HEK293 (cell line): Measurements from ENCODE around the gene GFM1.

Experiments
- CTCF ChIA-PET: fragments of 350-600 bp; formaldehyde crosslinking; extraction: SDS; loops from one replicate; lab custom pipeline; 2021; ENCODE audit warnings: antibody characterized with exemption; lab: Yijun Ruan, JAX
- POLR2A ChIA-PET: fragments of 300-600 bp; formaldehyde crosslinking; extraction: SDS; loops from one replicate; lab custom pipeline; 2020; ENCODE audit warnings: antibody characterized with exemption, inconsistent platforms; lab: Yijun Ruan, JAX
- H3K27ac ChIP-seq: fragments of 200-500 bp; sonication (Bioruptor generic); 2 replicates; pipeline ENCODE4 v1.5.1; 2014; ENCODE audit warnings: low read depth, low read length, control low read depth, inconsistent platforms; ENCODE audit errors: extremely low read depth
- H3K36me3 ChIP-seq, 2 experiments: fragments of 200-500 bp in 1 of 2; sonication (Bioruptor generic) in 1 of 2; 1 replicate in 1 of 2; 2 replicates in 1 of 2; pipeline ENCODE4 v1.5.1; 2014 to 2017; ENCODE audit warnings: inconsistent platforms in 2 of 2, low read length in 2 of 2; ENCODE audit not compliant: control insufficient read depth in 2 of 2, insufficient read depth in 1 of 2
- H3K4me1 ChIP-seq: fragments of 200-500 bp; sonication (Bioruptor generic); 2 replicates; pipeline ENCODE4 v1.5.1; 2014; ENCODE audit warnings: mild to moderate bottlenecking, low read length, inconsistent platforms; ENCODE audit not compliant: control insufficient read depth, insufficient read depth
- H3K4me3 ChIP-seq: 2 replicates; pipeline ENCODE4 v1.5.1; 2011; ENCODE audit warnings: low read depth, mild to moderate bottlenecking, control low read depth, low read length, moderate library complexity
- H3K9me3 ChIP-seq: fragments of 200-500 bp; sonication (Bioruptor generic); 2 replicates; pipeline ENCODE4 v1.5.1; 2014; ENCODE audit warnings: low read depth, low read length, inconsistent platforms; ENCODE audit not compliant: control insufficient read depth, insufficient read depth
- PATZ1 ChIP-seq: fragments of 450-650 bp; formaldehyde crosslinking; IDR thresholded peaks from 2 replicates; pipeline ENCODE4 v1.5.1; 2016; ENCODE audit warnings: missing biosample characterization, missing genetic modification characterization
- ZBTB20 ChIP-seq: fragments of 450-650 bp; formaldehyde crosslinking; IDR thresholded peaks from 2 replicates; pipeline ENCODE4 v1.5.1; 2016; ENCODE audit warnings: missing biosample characterization, missing genetic modification characterization
- ZFHX2 ChIP-seq: fragments of 450-650 bp; formaldehyde crosslinking; conservative IDR thresholded peaks from 2 replicates; pipeline ENCODE4 v1.5.1; 2016; ENCODE audit warnings: missing biosample characterization, missing genetic modification characterization
- ZNF140 ChIP-seq: fragments of 450-650 bp; formaldehyde crosslinking; IDR thresholded peaks from 2 replicates; pipeline ENCODE4 v1.5.1; 2016; ENCODE audit warnings: missing biosample characterization, missing genetic modification characterization
- ZNF175 ChIP-seq: fragments of 450-650 bp; formaldehyde crosslinking; IDR thresholded peaks from 2 replicates; pipeline ENCODE4 v1.5.1; 2016; ENCODE audit warnings: missing biosample characterization, missing genetic modification characterization
- ZNF26 ChIP-seq: fragments of 450-650 bp; formaldehyde crosslinking; IDR thresholded peaks from 2 replicates; pipeline ENCODE4 v1.5.1; 2016; ENCODE audit warnings: missing biosample characterization, missing genetic modification characterization
- ZNF426 ChIP-seq: fragments of 450-650 bp; formaldehyde crosslinking; IDR thresholded peaks from 2 replicates; pipeline ENCODE4 v1.5.1; 2017; ENCODE audit warnings: missing biosample characterization, missing genetic modification characterization, mild to moderate bottlenecking, inconsistent platforms, moderate library complexity
- ZNF433 ChIP-seq: fragments of 450-650 bp; formaldehyde crosslinking; IDR thresholded peaks from 2 replicates; pipeline ENCODE4 v1.5.1; 2016; ENCODE audit warnings: missing biosample characterization, missing genetic modification characterization, low read depth
- ZNF501 ChIP-seq: fragments of 450-650 bp; formaldehyde crosslinking; IDR thresholded peaks from 2 replicates; pipeline ENCODE4 v1.5.1; 2016; ENCODE audit warnings: missing biosample characterization, missing genetic modification characterization
- ZNF510 ChIP-seq: fragments of 450-650 bp; formaldehyde crosslinking; IDR thresholded peaks from 2 replicates; pipeline ENCODE4 v1.5.1; 2018; ENCODE audit warnings: mild to moderate bottlenecking, missing genetic modification characterization, missing biosample characterization; ENCODE audit not compliant: insufficient replicate concordance
- ZNF514 ChIP-seq: fragments of 450-650 bp; formaldehyde crosslinking; IDR thresholded peaks from 2 replicates; pipeline ENCODE4 v1.5.1; 2016; ENCODE audit warnings: missing biosample characterization, missing genetic modification characterization
- ZNF558 ChIP-seq: fragments of 450-650 bp; formaldehyde crosslinking; IDR thresholded peaks from 2 replicates; pipeline ENCODE4 v1.5.1; 2016; ENCODE audit warnings: missing biosample characterization, missing genetic modification characterization
- ZNF658 ChIP-seq: fragments of 450-650 bp; formaldehyde crosslinking; IDR thresholded peaks from 2 replicates; pipeline ENCODE4; 2016; ENCODE audit warnings: missing biosample characterization, missing genetic modification characterization
- ZNF692 ChIP-seq: fragments of 450-650 bp; formaldehyde crosslinking; IDR thresholded peaks from 2 replicates; pipeline ENCODE4 v1.5.1; 2016; ENCODE audit warnings: missing biosample characterization, missing genetic modification characterization
- ZNF843 ChIP-seq: fragments of 450-650 bp; formaldehyde crosslinking; IDR thresholded peaks from 2 replicates; pipeline ENCODE4 v1.5.1; 2016; ENCODE audit warnings: missing biosample characterization, missing genetic modification characterization
- ZSCAN16 ChIP-seq: fragments of 450-650 bp; formaldehyde crosslinking; IDR thresholded peaks from 2 replicates; pipeline ENCODE4 v1.5.1; 2016; ENCODE audit warnings: missing biosample characterization, missing genetic modification characterization
- ZSCAN23 ChIP-seq: fragments of 450-650 bp; formaldehyde crosslinking; IDR thresholded peaks from 2 replicates; pipeline ENCODE4 v1.5.1; 2016; ENCODE audit warnings: missing biosample characterization, missing genetic modification characterization
- TF ChIP-seq, protein P1 (sequence below): fragments of 450-650 bp; formaldehyde crosslinking; IDR thresholded peaks from 2 replicates; pipeline ENCODE4 v1.5.1; 2016; ENCODE audit warnings: missing biosample characterization, missing genetic modification characterization, borderline replicate concordance
- TF ChIP-seq, protein P2 (sequence below): fragments of 450-650 bp; formaldehyde crosslinking; IDR thresholded peaks from 2 replicates; pipeline ENCODE4 v1.5.1; 2017; ENCODE audit warnings: missing biosample characterization, missing genetic modification characterization
- TF ChIP-seq, protein P3 (sequence below): fragments of 450-650 bp; formaldehyde crosslinking; IDR thresholded peaks from 2 replicates; pipeline ENCODE4 v1.5.0; 2017; ENCODE audit warnings: missing biosample characterization, missing genetic modification characterization, borderline replicate concordance

The GFM1 gene

DNA sequence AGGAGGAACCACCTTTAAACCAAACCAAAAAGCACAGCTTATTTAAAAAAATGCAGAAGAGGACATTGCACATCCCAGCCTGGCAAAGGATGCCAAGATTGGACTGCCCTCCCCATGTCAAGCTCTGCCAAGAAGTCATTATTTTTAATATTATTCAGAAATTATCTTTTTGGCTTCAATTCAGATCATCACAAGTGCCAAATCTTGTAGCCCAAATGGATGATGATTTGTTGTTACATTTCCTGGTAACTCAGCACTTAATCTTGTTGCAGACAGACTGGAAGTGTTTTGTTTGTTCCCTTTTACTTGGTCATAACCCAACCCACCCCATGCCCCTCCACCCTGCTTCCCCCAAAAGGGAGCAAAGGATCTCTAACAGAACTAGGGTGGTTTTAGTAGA lies 56.2 kb downstream of the GFM1 start:
- peaks cover 0 to 4% of the 10 kb centered on the region in 2 experiments; a peak in 1 of 3 replicates for H3K36me3 ChIP-seq
- H3K4me1 ChIP-seq, result no peaks in the 10 kb centered on the region
- CTCF ChIA-PET, result interaction anchor here (0.7 kb wide), 1 partner anchor 56 kb away, joined by 3 read pairs; the partner anchor contains the start of gene GFM1
- H3K4me3 ChIP-seq, result no peak overlapping the region
- no peak for TF ChIP-seq PATZ1 (tag by site-specific recombination)
- no peak for TF ChIP-seq ZNF843 (tag by site-specific recombination)
- no peak for TF ChIP-seq ZNF510 (tag by site-specific recombination)
- TF ChIP-seq ZNF26 (tag by site-specific recombination), result no peak
- TF ChIP-seq, protein P1, sequence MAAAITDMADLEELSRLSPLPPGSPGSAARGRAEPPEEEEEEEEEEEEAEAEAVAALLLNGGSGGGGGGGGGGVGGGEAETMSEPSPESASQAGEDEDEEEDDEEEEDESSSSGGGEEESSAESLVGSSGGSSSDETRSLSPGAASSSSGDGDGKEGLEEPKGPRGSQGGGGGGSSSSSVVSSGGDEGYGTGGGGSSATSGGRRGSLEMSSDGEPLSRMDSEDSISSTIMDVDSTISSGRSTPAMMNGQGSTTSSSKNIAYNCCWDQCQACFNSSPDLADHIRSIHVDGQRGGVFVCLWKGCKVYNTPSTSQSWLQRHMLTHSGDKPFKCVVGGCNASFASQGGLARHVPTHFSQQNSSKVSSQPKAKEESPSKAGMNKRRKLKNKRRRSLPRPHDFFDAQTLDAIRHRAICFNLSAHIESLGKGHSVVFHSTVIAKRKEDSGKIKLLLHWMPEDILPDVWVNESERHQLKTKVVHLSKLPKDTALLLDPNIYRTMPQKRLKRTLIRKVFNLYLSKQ (tag by site-specific recombination), result no peak
- no peak for TF ChIP-seq ZSCAN16 (tag by site-specific recombination)
- TF ChIP-seq ZNF426 (tag by site-specific recombination), result no peak
- TF ChIP-seq ZSCAN23 (tag by site-specific recombination), result no peak
- TF ChIP-seq ZNF514, result no peak
- no peak for TF ChIP-seq ZBTB20 (tag by site-specific recombination)
- no peak for TF ChIP-seq ZNF558
- TF ChIP-seq ZNF658, result no peak
- TF ChIP-seq ZNF692 (tag by site-specific recombination), result no peak
- TF ChIP-seq, protein P2, sequence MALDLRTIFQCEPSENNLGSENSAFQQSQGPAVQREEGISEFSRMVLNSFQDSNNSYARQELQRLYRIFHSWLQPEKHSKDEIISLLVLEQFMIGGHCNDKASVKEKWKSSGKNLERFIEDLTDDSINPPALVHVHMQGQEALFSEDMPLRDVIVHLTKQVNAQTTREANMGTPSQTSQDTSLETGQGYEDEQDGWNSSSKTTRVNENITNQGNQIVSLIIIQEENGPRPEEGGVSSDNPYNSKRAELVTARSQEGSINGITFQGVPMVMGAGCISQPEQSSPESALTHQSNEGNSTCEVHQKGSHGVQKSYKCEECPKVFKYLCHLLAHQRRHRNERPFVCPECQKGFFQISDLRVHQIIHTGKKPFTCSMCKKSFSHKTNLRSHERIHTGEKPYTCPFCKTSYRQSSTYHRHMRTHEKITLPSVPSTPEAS (tag by site-specific recombination), result no peak
- no peak for TF ChIP-seq ZNF175 (tag by site-specific recombination)
- TF ChIP-seq ZNF140, result no peak
- TF ChIP-seq ZFHX2 (tag by site-specific recombination), result no peak
- no peak for TF ChIP-seq ZNF501 (tag by site-specific recombination)
- TF ChIP-seq, protein P3, sequence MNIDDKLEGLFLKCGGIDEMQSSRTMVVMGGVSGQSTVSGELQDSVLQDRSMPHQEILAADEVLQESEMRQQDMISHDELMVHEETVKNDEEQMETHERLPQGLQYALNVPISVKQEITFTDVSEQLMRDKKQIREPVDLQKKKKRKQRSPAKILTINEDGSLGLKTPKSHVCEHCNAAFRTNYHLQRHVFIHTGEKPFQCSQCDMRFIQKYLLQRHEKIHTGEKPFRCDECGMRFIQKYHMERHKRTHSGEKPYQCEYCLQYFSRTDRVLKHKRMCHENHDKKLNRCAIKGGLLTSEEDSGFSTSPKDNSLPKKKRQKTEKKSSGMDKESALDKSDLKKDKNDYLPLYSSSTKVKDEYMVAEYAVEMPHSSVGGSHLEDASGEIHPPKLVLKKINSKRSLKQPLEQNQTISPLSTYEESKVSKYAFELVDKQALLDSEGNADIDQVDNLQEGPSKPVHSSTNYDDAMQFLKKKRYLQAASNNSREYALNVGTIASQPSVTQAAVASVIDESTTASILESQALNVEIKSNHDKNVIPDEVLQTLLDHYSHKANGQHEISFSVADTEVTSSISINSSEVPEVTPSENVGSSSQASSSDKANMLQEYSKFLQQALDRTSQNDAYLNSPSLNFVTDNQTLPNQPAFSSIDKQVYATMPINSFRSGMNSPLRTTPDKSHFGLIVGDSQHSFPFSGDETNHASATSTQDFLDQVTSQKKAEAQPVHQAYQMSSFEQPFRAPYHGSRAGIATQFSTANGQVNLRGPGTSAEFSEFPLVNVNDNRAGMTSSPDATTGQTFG (tag by site-specific recombination), result no peak
- TF ChIP-seq ZNF433 (tag by site-specific recombination), result no peak
- H3K27ac ChIP-seq, result no peak overlapping the region
- POLR2A ChIA-PET, result no interaction called here
- H3K9me3 ChIP-seq, result no peaks in the 10 kb centered on the region
